GM12873 (cell line): ENCODE data around the gene CEP97.

Experiments used
- TF ChIP-seq, protein P1 (sequence below): IDR thresholded peaks from 2 replicates; pipeline ENCODE4 v1.5.1; 2012; ENCODE audit warnings: low read depth, mild to moderate bottlenecking, moderate library complexity, low read length, control low read depth; ENCODE audit not compliant: insufficient read depth; ENCODE audit errors: missing control alignments

CEP97 gene

DNA sequence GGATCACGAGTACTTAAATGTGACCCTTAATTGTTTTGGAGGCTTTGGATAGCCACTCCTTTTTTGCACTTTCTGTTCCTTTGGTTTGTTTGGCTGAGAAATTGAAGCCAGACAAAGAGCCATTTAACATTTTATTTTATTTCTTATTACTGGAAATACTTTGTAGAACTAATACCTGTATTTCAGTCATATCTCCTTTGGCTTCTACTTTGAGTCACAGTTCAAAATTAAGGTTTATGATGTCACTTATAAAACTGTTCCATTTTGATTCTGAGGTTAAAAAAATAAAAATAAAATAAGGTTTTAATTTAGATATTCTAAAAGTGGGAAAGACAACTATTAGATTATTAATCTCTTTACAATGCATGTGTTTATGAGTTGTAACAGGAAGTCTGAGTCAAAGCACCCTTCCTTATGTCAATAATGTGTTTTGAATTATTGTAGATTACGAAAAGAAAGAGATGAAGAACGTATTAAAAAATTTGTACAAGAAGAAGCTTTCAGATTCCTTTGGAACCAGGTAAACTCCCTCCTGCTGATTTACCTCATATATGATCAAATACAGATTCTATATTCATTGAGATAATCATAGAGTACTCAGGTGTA, 37.7 kb downstream of the CEP97 start:
- TF ChIP-seq, protein P1, sequence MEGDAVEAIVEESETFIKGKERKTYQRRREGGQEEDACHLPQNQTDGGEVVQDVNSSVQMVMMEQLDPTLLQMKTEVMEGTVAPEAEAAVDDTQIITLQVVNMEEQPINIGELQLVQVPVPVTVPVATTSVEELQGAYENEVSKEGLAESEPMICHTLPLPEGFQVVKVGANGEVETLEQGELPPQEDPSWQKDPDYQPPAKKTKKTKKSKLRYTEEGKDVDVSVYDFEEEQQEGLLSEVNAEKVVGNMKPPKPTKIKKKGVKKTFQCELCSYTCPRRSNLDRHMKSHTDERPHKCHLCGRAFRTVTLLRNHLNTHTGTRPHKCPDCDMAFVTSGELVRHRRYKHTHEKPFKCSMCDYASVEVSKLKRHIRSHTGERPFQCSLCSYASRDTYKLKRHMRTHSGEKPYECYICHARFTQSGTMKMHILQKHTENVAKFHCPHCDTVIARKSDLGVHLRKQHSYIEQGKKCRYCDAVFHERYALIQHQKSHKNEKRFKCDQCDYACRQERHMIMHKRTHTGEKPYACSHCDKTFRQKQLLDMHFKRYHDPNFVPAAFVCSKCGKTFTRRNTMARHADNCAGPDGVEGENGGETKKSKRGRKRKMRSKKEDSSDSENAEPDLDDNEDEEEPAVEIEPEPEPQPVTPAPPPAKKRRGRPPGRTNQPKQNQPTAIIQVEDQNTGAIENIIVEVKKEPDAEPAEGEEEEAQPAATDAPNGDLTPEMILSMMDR = no peak

DNA sequence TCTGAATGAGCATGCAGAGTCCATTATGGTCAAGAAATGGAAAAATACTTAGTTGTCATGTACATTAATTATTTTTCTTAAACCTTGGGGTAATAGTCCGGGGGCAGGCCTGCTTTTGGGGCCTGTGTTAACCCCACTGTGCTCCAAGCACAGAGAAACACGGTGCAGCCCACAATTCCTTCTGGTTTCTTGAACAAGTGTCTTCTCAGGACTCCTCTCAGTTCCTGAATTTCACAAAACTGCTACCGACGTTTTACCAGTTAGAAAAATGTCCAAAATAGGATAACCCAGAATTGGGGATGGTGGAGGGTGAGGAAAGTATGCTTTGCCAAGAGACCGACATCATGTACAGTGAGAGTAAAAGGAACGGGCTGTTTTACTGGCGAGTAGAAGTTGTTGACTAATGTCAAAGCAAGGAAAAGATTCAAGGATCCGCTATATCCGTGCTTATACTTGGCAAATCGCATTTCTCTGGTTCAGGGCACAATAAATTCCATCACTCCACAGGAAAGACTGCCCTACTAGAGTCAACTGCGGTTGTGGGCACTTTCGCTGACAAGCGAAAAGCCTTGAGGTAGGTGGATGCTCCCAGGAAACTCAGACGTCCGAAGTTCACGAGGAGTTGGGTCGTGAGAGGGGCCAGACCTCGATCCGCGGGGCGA, 54.1 kb downstream of the CEP97 start:
- TF ChIP-seq, protein P1 = no peak

DNA sequence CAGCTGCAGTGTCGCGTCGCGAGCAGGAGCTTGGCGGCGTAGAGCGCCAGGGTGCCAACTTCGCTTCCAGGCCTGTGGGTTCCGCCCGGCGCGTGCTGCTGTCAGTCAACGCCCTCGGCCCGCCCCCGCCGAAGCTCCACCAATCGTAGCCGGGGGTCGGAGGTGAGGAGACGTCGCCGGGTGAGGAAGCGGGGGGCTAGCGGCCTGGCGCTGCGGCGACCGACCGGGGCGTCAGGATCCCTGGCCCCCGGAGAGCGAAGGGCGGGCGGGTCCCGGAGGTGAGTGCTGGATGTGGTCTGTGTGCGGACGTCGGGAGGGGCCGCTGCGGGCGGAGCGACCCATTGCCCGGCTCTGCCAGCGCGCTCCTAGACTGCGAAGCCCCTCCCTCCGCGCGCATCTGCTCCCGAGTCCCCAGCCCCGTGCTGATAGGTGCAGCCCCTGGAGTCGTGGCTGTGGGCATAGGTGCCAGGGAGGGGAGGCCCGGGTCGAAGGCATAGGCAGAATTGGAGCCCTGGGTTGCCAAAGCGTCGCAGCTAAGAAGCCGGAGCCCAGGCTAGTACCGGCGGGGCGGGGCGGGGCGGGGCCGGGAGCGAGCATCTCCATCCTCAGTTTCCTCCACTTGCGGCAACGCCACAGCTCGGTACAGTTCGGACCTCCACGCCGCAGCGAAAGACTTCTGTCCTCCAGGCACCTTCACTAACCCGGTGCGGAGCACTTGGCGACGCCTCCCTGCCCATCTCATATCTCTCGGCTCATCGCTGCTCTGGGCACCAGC, 54.8 kb downstream of the CEP97 start, which contains the start of gene NXPE3:
TSS of gene NXPE3 (plus strand) at position 165 of the 775 bp plus-strand sequence. CDS start 6,386 bp downstream, outside the sequence.
- TF ChIP-seq, protein P1 = no peak

DNA sequence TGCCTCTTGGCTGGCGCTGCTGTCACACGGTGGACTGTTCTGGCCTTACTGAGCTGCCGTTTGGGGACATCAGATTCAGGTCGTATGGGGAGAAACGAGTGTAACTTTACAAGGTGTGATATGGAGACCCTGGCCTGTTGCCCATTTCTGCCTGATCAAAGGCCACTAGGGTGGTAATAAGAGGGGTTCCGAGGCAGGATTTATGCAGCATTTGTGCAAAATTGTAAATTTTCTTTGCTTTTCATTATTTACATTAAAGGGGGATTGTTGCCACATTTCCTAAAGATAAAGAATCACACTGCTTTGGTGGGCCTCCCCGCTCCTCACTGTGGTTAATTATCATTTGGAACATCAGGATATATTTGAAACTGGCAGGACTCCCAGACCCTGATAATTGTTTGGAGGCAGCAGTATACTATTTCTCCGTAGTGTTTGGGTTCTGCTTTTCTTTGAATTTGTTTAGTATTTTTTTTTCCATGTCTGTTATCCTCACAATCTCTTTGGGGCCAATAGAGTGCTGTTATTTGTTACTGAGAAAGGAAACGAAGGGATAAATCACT, 55.5 kb downstream of the CEP97 start:
- TF ChIP-seq, protein P1 = no peak

DNA sequence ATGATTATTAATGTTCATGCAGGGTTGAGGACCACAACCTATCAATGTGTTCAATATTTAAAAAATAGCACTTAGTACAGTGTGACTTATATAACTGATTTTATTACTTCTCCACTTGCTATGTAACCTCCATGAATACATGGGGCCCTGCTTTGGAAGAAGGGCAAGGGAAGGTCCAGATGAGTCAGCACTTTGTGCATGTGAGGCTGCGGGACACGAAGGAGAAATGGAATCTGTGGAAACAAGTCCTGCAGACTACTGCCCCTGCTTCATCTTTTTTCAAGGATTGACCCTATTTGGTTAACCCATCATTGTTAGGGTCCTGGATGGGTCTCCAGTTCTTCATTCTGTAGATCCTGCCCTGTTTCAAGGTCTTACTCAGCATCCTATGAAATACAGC, 56.2 kb downstream of the CEP97 start:
- TF ChIP-seq, protein P1 = no peak

DNA sequence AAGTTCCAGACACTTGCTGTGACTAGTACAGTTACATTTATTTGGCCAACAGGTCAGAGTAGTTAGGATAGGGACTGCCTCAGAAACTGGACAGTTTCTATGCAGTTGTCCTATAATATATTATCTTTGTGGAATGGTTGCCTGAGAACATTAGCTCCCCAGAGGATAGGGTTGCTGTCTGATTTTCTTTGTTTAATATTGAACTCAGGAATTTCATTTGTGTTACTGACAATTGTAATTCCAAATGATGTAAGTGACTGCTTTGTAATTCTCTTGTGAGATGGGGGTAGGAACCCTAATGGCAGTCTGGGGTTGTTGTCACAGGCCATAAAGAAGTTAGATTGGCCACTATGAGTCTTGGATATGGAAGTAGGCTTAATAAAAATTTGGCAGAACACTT, 56.8 kb downstream of the CEP97 start:
- TF ChIP-seq, protein P1 = no peak
